HUES6 (cell line): Measurements from ENCODE around the gene CSRP1.
"Not testable (repeated sequence)": the region's sequence is repeated elsewhere in the genome, so short reads cannot be mapped to it uniquely, and the experiment has no call there.

Source experiments
- H3K27ac ChIP-seq: 2 replicates; pipeline ENCODE4 v1.7.0; 2013; ENCODE audit warnings: low read depth, mild to moderate bottlenecking, low read length, inconsistent platforms
- H3K27me3 ChIP-seq: 2 replicates; pipeline ENCODE4 v1.6.1; 2013; ENCODE audit warnings: low read length; ENCODE audit not compliant: control insufficient read depth, insufficient read depth
- H3K36me3 ChIP-seq: 2 replicates; pipeline ENCODE4 v1.6.1; 2013; ENCODE audit warnings: low read length; ENCODE audit not compliant: control insufficient read depth, insufficient read depth
- H3K4me1 ChIP-seq: 2 replicates; pipeline ENCODE4 v1.6.1; 2013; ENCODE audit warnings: low read length; ENCODE audit not compliant: control insufficient read depth, insufficient read depth
- H3K4me3 ChIP-seq: 2 replicates; pipeline ENCODE4 v1.5.1; 2013; ENCODE audit warnings: low read depth, low read length
- H3K9ac ChIP-seq: one replicate; pipeline ENCODE4 v1.6.1; 2013; ENCODE audit warnings: mild to moderate bottlenecking, low read length
- H3K9me3 ChIP-seq: 2 replicates; pipeline ENCODE4 v1.6.1; 2013; ENCODE audit warnings: low read depth, low read length; ENCODE audit not compliant: control insufficient read depth, insufficient read depth

The CSRP1 gene

GRCh38 chr1:201501144-201501543 is 5.8 kb downstream of the CSRP1 start:
- Histone ChIP-seq H3K9ac (peak overlapping the region; percentile 11), H3K9me3 (no peaks in the 10 kb centered on the region), H3K27ac (no peak overlapping the region; the same call in 1 of the 2 replicates), H3K27me3 (peaks cover 1% of the 10 kb centered on the region; the same call in 1 of the 2 replicates), H3K4me1 (peaks cover 55% of the 10 kb centered on the region), H3K36me3 (no peaks in the 10 kb centered on the region), H3K4me3 (no peak overlapping the region)

- Histone ChIP-seq H3K9ac (peak overlapping the region; percentile 43), H3K4me3 (no peak overlapping the region), H3K27me3 (no peaks in the 10 kb centered on the region), H3K27ac (peak overlapping the region; percentile 20; the same call in 1 of the 2 replicates), H3K4me1 (peaks cover 55% of the 10 kb centered on the region), H3K36me3 (no peaks in the 10 kb centered on the region), H3K9me3 (no peaks in the 10 kb centered on the region)
Observed at GRCh38 chr1:201500670-201501120, 6.2 kb downstream of the CSRP1 start.

- Histone ChIP-seq H3K27ac (peak overlapping the region; percentile 20; the same call in 1 of the 2 replicates), H3K27me3 (no peaks in the 10 kb centered on the region), H3K4me3 (no peak overlapping the region), H3K4me1 (peaks cover 51% of the 10 kb centered on the region), H3K36me3 (no peaks in the 10 kb centered on the region), H3K9me3 (no peaks in the 10 kb centered on the region), H3K9ac (peak overlapping the region; percentile 43)
Observed at GRCh38 chr1:201499795-201500669, 6.9 kb downstream of the CSRP1 start.

GRCh38 chr1:201499191-201499590 is 7.7 kb downstream of the CSRP1 start:
- Histone ChIP-seq H3K9me3 (no peaks in the 10 kb centered on the region), H3K4me1 (peaks cover 51% of the 10 kb centered on the region), H3K4me3 (no peak overlapping the region), H3K27me3 (no peaks in the 10 kb centered on the region), H3K9ac (no peak overlapping the region), H3K36me3 (no peaks in the 10 kb centered on the region; the same call in 1 of the 2 replicates), H3K27ac (no peak overlapping the region)

- Histone ChIP-seq H3K4me3 (no peak overlapping the region), H3K4me1 (peaks cover 51% of the 10 kb centered on the region), H3K9ac (no peak overlapping the region), H3K9me3 (no peaks in the 10 kb centered on the region), H3K27me3 (no peaks in the 10 kb centered on the region), H3K36me3 (no peaks in the 10 kb centered on the region; the same call in 1 of the 2 replicates), H3K27ac (no peak overlapping the region)
Observed at GRCh38 chr1:201498621-201499020, 8.3 kb downstream of the CSRP1 start.

GRCh38 chr1:201497935-201498509 is 8.9 kb downstream of the CSRP1 start:
- Histone ChIP-seq H3K27me3 (no peaks in the 10 kb centered on the region), H3K4me1 (peaks cover 45% of the 10 kb centered on the region), H3K36me3 (no peaks in the 10 kb centered on the region; the same call in 1 of the 2 replicates), H3K27ac (no peak overlapping the region), H3K4me3 (no peak overlapping the region), H3K9me3 (0 out of 2 replicates have a peak, but pooled peaks cover under 1% of the 10 kb centered on the region), H3K9ac (no peak overlapping the region)

GRCh38 chr1:201496296-201496690 is 10.6 kb downstream of the CSRP1 start:
- Histone ChIP-seq H3K9me3 (0 out of 2 replicates have a peak, but pooled peaks cover 3% of the 10 kb centered on the region), H3K27me3 (no peaks in the 10 kb centered on the region), H3K4me1 (peaks cover 35% of the 10 kb centered on the region), H3K9ac (no peak overlapping the region), H3K27ac (no peak overlapping the region), H3K4me3 (no peak overlapping the region), H3K36me3 (no peaks in the 10 kb centered on the region; the same call in 1 of the 2 replicates)

GRCh38 chr1:201495551-201496295 is 11.2 kb downstream of the CSRP1 start:
- no peaks in the 10 kb centered on the region; the same call in 1 of the 2 replicates for H3K36me3 ChIP-seq
- no peak overlapping the region for H3K27ac ChIP-seq
- 0 out of 2 replicates have a peak, but pooled peaks cover 3% of the 10 kb centered on the region for H3K9me3 ChIP-seq
- no peak overlapping the region for H3K4me3 ChIP-seq
- peaks cover 29% of the 10 kb centered on the region for H3K4me1 ChIP-seq
- H3K9ac ChIP-seq = peak overlapping the region; percentile 32
- no peaks in the 10 kb centered on the region for H3K27me3 ChIP-seq

- H3K9me3 ChIP-seq = 0 out of 2 replicates have a peak, but pooled peaks cover 3% of the 10 kb centered on the region
- no peaks in the 10 kb centered on the region; the same call in 1 of the 2 replicates for H3K36me3 ChIP-seq
- peaks cover 19% of the 10 kb centered on the region for H3K4me1 ChIP-seq
- no peak overlapping the region for H3K27ac ChIP-seq
- no peak overlapping the region for H3K4me3 ChIP-seq
- no peaks in the 10 kb centered on the region for H3K27me3 ChIP-seq
- H3K9ac ChIP-seq = no peak overlapping the region
Observed at GRCh38 chr1:201493757-201494617, 12.9 kb downstream of the CSRP1 start.

- not testable (repeated sequence) for H3K36me3 ChIP-seq, H3K27me3 ChIP-seq, H3K9me3 ChIP-seq, H3K27ac ChIP-seq, H3K9ac ChIP-seq, H3K4me3 ChIP-seq
- peaks cover 19% of the 10 kb centered on the region for H3K4me1 ChIP-seq
Observed at GRCh38 chr1:201493026-201493656, 13.8 kb downstream of the CSRP1 start.
